Cardiac muscle cell (in vitro differentiated cells and primary cell): ENCODE measurements around the gene UBE2K. TPM values are rescaled to one million over a fixed set of nuclear protein-coding genes. Genes with fewer than 3 reads are reported as not detected.
A peak's percentile ranks its signal among the peaks of the same experiment; 100 is the strongest.

Source experiments
- DNase-seq, 2 donors: peaks; one replicate each; pipeline versions ENCODE4 v3.0.0 to v3.0.0-alpha.2; 2010 to 2017; ENCODE audit warnings: low read depth in 1 of 2, low spot score in 1 of 2
- H3K27ac ChIP-seq: fragments of 200-600 bp; sonication (generic); 2 replicates; pipeline ENCODE4 v1.5.1; 2016
- H3K27me3 ChIP-seq: fragments of 200-600 bp; sonication (generic); 2 replicates; pipeline ENCODE4 v1.6.0; 2016; ENCODE audit warnings: control low read depth
- H3K36me3 ChIP-seq: fragments of 200-600 bp; sonication (generic); 2 replicates; pipeline ENCODE4 v1.5.1; 2016; ENCODE audit warnings: control low read depth
- H3K4me1 ChIP-seq: fragments of 200-600 bp; sonication (generic); 2 replicates; pipeline ENCODE4 v1.8.1; 2017; ENCODE audit warnings: low read depth, mild to moderate bottlenecking, mixed run types
- H3K4me3 ChIP-seq: fragments of 200-600 bp; sonication (generic); 2 replicates; pipeline ENCODE4 v1.5.1; 2016; ENCODE audit warnings: mild to moderate bottlenecking
- H3K9me3 ChIP-seq: fragments of 200-600 bp; sonication (generic); 2 replicates; pipeline ENCODE4 v1.5.1; 2017; ENCODE audit warnings: low read depth, mild to moderate bottlenecking, control low read depth
- CTCF ChIP-seq: IDR thresholded peaks from 2 replicates; pipeline ENCODE4 v1.5.1; 2012; ENCODE audit warnings: low read depth, mild to moderate bottlenecking, low read length
- polyA plus RNA-seq: library from polyadenylated mRNA; unstranded; fragments of >200 nt; fragmentation: Nextera tagmentation; extraction: Ambion mirVana; gene quantifications from 2 replicates; pipeline ENCODE4 v1.2.1, GENCODE V29; 2016
- total RNA-seq: library from RNA; depleted of rRNA; stranded (reverse); fragments of >200 nt; gene quantifications from 2 replicates; pipeline ENCODE4 v1.2.3, GENCODE V29; 2016

The UBE2K gene
- total and polyA plus RNA-seq, 2 experiments from 2014 or later, result 52.0 to 52.5 TPM

- Histone ChIP-seq H3K27me3 (no peaks in the 10 kb centered on the region), H3K9me3 (no peaks in the 10 kb centered on the region), H3K36me3 (no peaks in the 10 kb centered on the region), H3K4me1 (no peaks in the 10 kb centered on the region), H3K4me3 (no peak overlapping the region), H3K27ac (no peak overlapping the region)
- no peak for TF ChIP-seq CTCF
- no peak for DNase-seq
Measured at GRCh38 chr4:39682138-39682537, 15.8 kb upstream of the UBE2K start.

- no peak for DNase-seq
- Histone ChIP-seq H3K9me3 (no peaks in the 10 kb centered on the region), H3K36me3 (no peaks in the 10 kb centered on the region), H3K27me3 (no peaks in the 10 kb centered on the region), H3K27ac (no peak overlapping the region), H3K4me3 (no peak overlapping the region), H3K4me1 (no peaks in the 10 kb centered on the region)
- no peak for TF ChIP-seq CTCF
Measured at GRCh38 chr4:39685990-39686389, 11.9 kb upstream of the UBE2K start.

- H3K36me3 ChIP-seq, result no peaks in the 10 kb centered on the region
- no peak for TF ChIP-seq CTCF
- no peaks in the 10 kb centered on the region for H3K9me3 ChIP-seq
- H3K27me3 ChIP-seq, result no peaks in the 10 kb centered on the region
- H3K4me1 ChIP-seq, result no peaks in the 10 kb centered on the region
- no peak overlapping the region for H3K27ac ChIP-seq
- DNase-seq, result no peak
- no peak overlapping the region for H3K4me3 ChIP-seq
Measured at GRCh38 chr4:39687014-39687413, 10.9 kb upstream of the UBE2K start.

- H3K4me1 ChIP-seq, result no peaks in the 10 kb centered on the region
- H3K27ac ChIP-seq, result no peak overlapping the region
- no peak overlapping the region for H3K4me3 ChIP-seq
- H3K27me3 ChIP-seq, result no peaks in the 10 kb centered on the region
- H3K36me3 ChIP-seq, result no peaks in the 10 kb centered on the region
- no peak for TF ChIP-seq CTCF
- no peaks in the 10 kb centered on the region for H3K9me3 ChIP-seq
- DNase-seq, result no peak
Measured at GRCh38 chr4:39689970-39690369, 8.0 kb upstream of the UBE2K start.

GRCh38 chr4:39698424-39699009, 581 bp downstream of the UBE2K start:
- Histone ChIP-seq H3K4me3 (peak overlapping the region; percentile 67), H3K4me1 (peaks cover 24% of the 10 kb centered on the region), H3K27me3 (no peaks in the 10 kb centered on the region), H3K36me3 (no peaks in the 10 kb centered on the region), H3K27ac (peak overlapping the region; percentile 93), H3K9me3 (no peaks in the 10 kb centered on the region)
- DNase-seq, result peak; percentile 27 to 59
- no peak for TF ChIP-seq CTCF
